ENCODE measurements around the gene GPR78.
A peak's percentile ranks its signal among the peaks of the same experiment; 100 is the strongest.

GPR78 gene

GRCh38 chr4:8599657-8600056, 19.5 kb downstream of the GPR78 start:
- no peak for DNase-seq (ENCODE audit: low read depth in 3 of 3)

GRCh38 chr4:8600266-8600665, 20.1 kb downstream of the GPR78 start:
- no peak for DNase-seq (ENCODE audit: low read depth in 3 of 3)

GRCh38 chr4:8600686-8601085, 20.5 kb downstream of the GPR78 start:
- no peak for DNase-seq (ENCODE audit: low read depth in 3 of 3)

- no peak for DNase-seq (ENCODE audit: low read depth in 3 of 3)
Observed at GRCh38 chr4:8601086-8601485, 20.9 kb downstream of the GPR78 start.

- DNase-seq (ENCODE audit: low read depth in 3 of 3), result no peak
Observed at GRCh38 chr4:8601556-8601955, 21.4 kb downstream of the GPR78 start.

- DNase-seq (ENCODE audit: low read depth in 3 of 3), result no peak
Observed at GRCh38 chr4:8602686-8603430, 22.7 kb downstream of the GPR78 start.

- DNase-seq (ENCODE audit: low read depth in 3 of 3), result no peak
Observed at GRCh38 chr4:8603931-8604330, 23.7 kb downstream of the GPR78 start.

GRCh38 chr4:8605289-8605688, 25.1 kb downstream of the GPR78 start:
- DNase-seq (ENCODE audit: low read depth in 3 of 3), result no peak

GRCh38 chr4:8606476-8606875, 26.3 kb downstream of the GPR78 start:
- DNase-seq (ENCODE audit: low read depth in 3 of 3), result no peak

- DNase-seq (ENCODE audit: low read depth in 3 of 3), result no peak
Observed at GRCh38 chr4:8606966-8607365, 26.8 kb downstream of the GPR78 start.

- DNase-seq (ENCODE audit: low read depth in 3 of 3), result peak; percentile 6 to 40 (median 26)
Observed at GRCh38 chr4:8607603-8608481, 27.6 kb downstream of the GPR78 start.

- no peak for DNase-seq (ENCODE audit: low read depth in 3 of 3)
Observed at GRCh38 chr4:8608714-8609391, 28.7 kb downstream of the GPR78 start.

GRCh38 chr4:8609406-8609805, 29.2 kb downstream of the GPR78 start:
- DNase-seq (ENCODE audit: low read depth in 3 of 3), result no peak

- no peak for DNase-seq (ENCODE audit: low read depth in 3 of 3)
Observed at GRCh38 chr4:8609824-8610350, 29.7 kb downstream of the GPR78 start.

GRCh38 chr4:8610858-8611616, 30.8 kb downstream of the GPR78 start:
- no peak for DNase-seq (ENCODE audit: low read depth in 3 of 3)

- DNase-seq (ENCODE audit: low read depth in 3 of 3), result no peak
Observed at GRCh38 chr4:8612646-8613045, 32.5 kb downstream of the GPR78 start.

GRCh38 chr4:8613421-8614364, 33.5 kb downstream of the GPR78 start:
- DNase-seq (ENCODE audit: low read depth in 3 of 3), result no peak

- DNase-seq (ENCODE audit: low read depth in 3 of 3), result no peak
Observed at GRCh38 chr4:8614365-8615193, 34.4 kb downstream of the GPR78 start.

- DNase-seq (ENCODE audit: low read depth in 3 of 3), result no peak
Observed at GRCh38 chr4:8615366-8615765, 35.2 kb downstream of the GPR78 start.

Data from stimulated activated CD4-positive, alpha-beta T cell treated with anti-CD3 and anti-CD28 coated beads, TNF-alpha, amount 100 ng/mL, for 24 hours (primary cell).